Kidney tubule cell (primary cell): Measurements from ENCODE around the gene ABCA9.
"Not testable (repeated sequence)": the region's sequence is repeated elsewhere in the genome, so short reads cannot be mapped to it uniquely, and the experiment has no call there.

Source experiments
- DNase-seq: peaks from one replicate; pipeline ENCODE4 v3.0.0-alpha.2; 2018; ENCODE audit warnings: low spot score

Gene ABCA9

GRCh38 chr17:68955181-68955841, 105.4 kb downstream of the ABCA9 start, which contains the start of gene ABCA8:
Gene ABCA8 (minus strand): TSS chr17:68955392. CDS start chr17:68942034, 13,358 bp downstream.
- no peak for DNase-seq

DNA sequence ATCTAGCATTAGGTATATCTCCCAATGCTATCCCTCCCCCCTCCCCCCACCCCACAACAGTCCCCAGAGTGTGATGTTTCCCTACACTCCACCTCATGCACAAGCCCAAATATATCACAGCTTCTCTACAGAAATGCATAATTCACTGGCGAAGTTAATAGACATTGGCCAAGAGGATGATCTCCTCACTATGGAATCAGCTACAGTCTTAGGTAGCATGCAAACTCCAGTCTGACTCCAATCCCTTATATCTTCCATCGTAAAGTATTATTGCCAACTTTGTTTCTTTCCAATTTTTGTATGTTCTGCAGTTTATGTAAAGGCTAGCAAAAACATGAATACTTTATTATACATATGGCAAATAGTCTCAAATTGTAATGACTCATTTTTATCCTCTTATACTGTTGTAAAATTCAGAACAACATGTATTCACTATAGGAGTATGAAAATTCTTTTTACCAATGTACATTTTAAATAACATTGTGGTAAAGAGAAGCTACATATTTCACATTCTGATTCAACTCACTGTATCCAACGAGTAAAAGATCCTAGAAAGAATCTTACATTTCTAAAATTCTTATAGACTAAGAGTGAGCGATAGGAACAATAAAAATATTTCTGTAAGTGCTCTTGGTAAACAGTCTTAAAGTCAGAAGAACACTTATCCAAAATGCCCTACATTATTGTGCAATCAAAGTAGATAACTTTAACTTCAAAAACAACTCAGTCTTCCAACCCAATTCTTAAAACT, 106.4 kb downstream of the ABCA9 start:
- DNase-seq = no peak

DNA sequence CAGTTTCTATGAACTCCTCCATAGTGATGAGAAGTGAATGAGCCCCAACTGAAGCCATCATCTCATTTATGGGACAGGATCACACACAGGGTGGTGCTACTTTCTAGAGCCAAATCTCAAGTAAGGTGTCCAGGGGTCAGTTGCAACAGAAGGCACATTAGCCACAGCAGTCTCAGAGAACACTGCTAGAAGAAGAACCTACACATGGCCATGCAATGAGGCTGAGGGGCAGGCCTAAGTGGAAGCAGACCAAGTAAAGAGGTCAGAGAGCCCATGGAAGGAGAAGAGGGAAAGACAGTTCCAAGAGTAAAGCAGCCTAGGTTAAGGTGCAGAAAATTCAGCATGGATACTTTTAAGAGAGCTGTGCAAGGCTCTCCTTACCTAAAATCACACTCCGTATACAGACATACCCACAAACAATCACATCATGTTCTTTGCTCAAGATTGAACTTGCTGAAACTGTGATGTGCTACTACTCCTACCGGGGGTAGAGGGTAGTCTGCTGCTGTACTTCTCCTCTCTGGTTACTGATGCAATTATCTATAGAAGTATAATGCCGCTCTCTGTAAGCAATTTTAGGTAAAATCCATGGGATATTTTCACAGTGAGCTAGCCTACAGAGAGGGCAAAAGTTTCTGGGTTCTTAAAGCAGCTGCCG, 107.3 kb downstream of the ABCA9 start:
- DNase-seq = no peak

- no peak for DNase-seq
Observed at GRCh38 chr17:68950725-68951124, 110.0 kb downstream of the ABCA9 start.

DNA sequence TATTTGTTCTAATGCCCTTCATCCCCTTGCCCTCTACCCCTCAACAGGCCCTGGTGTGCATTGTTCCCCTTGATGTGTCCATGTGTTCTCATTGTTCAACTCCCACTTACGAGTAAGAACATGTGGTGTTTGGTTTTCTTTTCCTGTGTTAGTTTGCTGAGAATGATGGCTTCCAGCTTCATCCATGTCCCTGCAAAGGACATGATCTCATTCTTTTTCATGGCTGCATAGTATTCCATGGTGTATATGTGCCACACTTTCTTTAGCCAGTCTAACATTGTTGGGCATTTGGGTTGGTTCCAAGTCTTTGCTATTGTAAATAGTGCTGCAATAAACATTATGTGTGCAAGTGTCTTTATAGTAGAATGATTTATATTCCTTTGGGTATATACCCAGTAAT, 112.9 kb downstream of the ABCA9 start:
- DNase-seq = not testable (repeated sequence)

DNA sequence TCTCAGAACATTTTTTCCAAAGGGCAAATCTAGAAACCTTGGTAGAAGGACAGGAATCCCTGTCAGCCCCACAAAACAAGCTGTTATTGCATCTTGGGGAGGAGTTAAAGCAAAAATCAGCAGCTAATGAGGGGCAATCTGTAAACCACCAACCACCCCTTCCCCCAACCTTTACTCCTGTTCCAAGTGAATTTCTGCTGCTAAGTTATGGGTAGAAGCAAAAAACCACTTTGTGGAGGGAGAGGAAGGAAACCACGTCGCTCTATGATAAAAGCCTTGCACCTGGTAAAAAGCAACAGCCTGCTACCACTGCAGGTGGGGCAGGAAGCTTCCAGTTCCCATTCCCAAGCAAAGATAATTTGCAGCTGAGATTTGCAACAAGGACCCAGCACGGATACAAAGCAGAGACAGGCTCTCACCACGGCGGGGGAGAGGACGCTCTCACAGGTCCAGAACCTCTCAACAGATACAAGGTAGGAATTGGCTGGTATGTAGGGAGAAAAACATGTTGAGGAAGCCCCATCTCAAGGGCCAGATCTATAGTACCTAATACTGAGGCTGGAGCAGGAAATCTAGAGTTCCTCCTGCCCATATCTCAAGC, 116.2 kb downstream of the ABCA9 start:
- no peak for DNase-seq

- not testable (repeated sequence) for DNase-seq
Observed at GRCh38 chr17:68943812-68944182, 116.9 kb downstream of the ABCA9 start.

DNA sequence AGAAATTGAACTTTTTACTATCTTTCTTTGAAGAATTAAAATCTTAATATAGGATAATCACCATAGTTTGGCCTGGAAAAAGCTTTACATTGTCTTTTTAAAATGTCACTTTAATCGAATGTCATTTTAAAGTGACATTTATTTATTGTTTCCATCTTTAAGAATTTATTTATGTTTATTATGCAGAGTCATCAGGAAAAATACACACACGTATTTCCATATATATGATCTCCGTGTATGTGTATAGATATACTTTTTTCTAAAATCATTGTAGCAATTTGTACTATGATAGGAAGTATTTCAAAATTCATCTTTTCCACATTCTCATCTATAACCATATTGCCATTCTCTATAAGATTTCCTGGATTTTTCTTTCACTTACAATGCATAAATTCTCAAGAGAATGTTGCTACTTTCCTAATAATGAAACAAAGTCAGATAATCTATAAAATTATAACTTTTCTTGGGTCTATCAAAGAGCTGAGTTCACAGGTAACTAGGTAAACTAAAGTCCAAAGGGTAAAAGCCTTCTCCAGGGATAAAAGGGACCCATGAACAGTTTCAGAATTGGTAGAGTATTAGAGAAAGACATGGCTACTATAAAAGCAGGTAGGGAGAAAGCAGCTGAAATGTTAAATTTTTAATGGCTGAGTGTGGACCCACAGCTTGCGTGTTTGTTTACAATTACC, 117.5 kb downstream of the ABCA9 start:
- DNase-seq = no peak

GRCh38 chr17:68942389-68942788, 118.3 kb downstream of the ABCA9 start:
- no peak for DNase-seq

DNA sequence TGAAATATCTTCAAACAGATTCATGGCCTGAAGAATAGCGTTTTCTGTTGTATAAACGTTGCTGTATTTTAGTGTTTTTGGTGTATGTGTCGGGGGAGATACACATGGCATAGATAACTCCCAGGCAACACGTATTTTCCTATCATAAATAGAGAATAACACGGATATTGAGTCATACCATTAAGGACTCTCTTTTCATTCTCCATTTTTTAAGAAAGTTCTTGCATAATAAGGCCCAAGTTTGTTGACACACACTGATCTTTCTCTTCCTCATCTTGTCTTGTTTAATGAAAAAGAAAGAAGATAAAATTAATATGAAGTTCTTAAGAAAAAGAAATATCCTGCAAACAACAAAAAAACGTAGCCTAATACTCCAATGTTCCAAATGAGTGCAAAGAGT, 119.0 kb downstream of the ABCA9 start:
- no peak for DNase-seq

DNA sequence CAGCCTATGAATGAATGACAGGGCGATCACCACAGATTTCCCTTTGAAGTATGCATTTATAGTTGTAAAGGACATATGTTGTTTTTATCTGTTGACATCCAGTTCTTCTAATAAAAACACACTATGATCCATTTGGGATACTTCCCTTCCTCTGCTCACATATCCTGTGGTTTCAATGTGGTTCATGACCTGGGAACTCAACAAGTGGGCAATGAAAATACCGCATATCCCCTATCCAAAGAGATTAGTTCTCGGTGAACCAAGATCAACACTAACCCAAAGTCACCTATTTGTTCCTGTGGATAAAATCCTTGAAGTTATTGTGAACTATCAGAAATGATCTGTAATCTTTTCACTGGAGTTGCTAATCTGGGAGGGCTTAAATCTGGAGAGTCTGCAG, 121.5 kb downstream of the ABCA9 start:
- DNase-seq = no peak

DNA sequence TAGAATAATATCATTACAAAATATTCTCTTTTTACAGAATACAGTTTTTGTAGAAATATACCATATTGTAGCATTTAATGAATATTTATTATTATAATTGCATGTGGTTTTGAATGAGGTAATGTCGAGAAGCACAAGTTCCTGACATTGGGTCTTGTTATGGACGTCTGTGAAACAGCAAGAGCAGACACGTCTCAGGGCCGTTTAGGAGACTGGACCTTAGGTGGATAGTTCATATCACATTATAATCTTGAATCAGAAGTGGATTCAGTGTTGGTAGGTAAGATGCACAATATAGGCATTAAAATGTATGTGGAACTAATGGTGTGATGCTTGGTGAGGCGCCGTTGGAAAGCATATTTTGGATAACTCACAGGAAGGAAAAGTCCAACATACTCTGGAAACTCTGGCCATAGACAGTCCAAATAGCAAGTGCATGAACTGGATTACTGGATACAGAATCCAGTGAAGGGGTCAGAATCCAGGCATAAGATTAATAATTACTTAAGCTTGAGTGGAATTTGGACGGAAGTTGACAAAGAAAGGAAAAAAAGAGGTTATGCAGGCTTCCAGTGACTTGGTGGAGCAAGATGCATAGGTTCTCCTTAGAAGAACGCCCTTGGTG, 122.7 kb downstream of the ABCA9 start:
- no peak for DNase-seq

DNA sequence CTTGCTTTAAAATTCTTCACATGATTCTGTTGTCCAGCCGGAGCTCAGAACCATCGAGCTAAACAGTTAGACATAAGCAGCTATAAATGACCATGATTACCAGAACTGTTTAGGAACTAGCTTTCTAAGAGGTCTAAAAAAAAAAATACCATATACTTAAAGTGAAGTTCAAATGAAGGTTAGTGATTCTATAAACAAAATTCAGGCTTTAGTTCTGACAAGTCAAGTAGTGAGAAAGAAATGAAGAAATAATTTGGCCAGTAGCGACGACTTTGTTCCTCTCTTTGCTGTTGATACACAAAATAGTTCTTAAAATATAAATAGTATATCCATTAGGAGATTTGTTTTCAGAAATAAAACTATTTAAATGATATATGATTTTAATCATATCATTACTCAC, 133.2 kb downstream of the ABCA9 start:
- DNase-seq = no peak

DNA sequence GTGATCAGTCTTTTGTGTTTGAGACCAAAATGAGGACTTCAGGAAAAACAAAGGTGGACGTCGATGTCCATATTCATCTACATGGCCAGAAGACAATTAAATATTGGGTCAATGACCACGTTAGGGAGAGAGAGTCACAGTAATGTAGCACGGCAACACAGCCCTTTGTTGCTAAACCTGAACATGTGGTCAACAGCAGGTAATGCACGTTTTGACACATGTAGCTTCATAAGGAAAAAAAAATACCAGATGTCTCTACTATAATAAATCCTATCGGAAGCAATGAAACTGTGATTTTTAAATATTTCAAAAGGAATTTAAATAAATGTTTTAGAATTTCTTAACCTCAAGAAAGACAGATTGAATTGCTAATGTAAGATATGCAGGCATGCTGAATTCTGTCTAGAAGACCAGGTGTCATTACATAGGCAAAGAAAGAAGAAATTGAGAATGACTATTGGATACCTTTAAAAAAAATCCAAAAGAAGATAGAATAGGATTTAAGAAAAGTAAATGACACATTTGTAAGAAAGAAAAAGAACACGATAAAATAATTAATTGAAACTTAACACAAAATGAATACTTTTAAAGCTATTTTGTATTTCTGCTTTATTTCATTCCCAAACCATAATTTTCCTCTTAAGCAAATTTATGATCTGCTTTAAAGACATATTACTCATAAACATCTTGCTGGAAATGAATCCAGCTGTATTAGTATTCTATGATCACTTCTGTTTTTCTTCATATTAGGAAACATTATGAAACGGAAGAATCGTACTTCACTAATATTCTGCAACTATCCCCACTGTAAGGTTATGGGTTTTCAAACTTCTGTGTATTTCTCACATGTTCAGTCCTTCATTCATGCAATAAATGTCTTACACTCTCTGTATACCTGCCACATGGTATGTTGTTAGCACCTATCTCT, 135.7 kb downstream of the ABCA9 start:
- DNase-seq = no peak
